Inflammatory macrophage treated with lipopolysaccharide for 4 hours (primary cell): ENCODE measurements around the gene CD3G.
"Not testable (repeated sequence)": the region's sequence is repeated elsewhere in the genome, so short reads cannot be mapped to it uniquely, and the experiment has no call there.

Experiments used
- DNase-seq: peaks from one replicate; pipeline ENCODE4 v3.0.0-alpha.2; 2020

The CD3G gene

GRCh38 chr11:118343981-118344515, at the start of gene CD3G:
CD3G (plus strand) TSS chr11:118344344; CDS start chr11:118344424, 80 bp downstream.
- no peak for DNase-seq

DNA sequence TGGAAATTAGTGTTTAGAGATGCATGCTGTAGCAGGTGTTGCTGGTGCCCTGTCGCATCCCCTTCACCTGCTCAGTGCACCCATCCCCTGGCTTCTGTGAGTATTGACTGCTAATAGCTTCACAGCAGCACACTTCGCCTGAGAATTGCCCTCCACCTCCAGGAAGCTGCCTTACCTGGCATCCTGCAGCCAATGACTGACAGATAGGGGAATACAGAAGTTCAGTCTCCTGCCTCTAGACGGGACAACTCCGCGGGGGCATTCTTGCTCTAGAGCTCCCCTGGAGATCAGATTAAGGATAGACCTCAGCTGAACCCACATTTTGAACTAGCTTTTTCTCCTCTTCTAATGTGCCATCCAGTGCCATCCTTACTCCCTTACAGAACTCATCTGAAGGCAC, 48.9 kb upstream of the CD3G start:
- no peak for DNase-seq

DNA sequence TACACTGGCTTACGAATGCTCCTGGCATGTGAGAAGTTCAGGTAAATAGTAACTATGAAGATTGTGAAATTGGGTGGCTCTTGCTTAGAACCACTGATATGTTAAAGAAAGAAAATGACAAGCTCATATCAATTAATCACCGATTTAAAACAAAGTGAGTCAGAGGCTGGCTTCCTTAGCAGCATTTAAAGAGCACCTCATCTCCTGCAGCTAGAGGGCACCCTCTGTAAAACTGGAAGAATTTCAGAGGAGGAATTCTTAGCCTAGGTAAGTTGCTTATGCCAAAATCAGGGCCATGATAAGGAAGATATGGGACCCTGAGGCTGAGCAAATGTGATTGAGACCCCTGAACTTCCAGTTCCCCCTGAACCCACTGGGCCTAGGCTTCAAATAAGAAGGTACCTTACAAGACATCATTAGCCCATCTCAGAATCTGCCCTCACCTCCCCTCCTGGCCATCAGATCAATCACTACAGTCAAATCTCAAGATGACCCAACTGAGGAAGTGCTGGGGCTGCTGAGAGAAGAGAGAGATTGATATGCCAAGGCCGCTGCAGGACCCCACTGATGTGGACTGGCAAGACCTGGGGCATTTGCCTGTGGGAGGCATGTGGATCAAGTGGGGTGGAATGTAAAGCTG, 48.2 kb upstream of the CD3G start:
- peak; percentile 61 for DNase-seq

DNA sequence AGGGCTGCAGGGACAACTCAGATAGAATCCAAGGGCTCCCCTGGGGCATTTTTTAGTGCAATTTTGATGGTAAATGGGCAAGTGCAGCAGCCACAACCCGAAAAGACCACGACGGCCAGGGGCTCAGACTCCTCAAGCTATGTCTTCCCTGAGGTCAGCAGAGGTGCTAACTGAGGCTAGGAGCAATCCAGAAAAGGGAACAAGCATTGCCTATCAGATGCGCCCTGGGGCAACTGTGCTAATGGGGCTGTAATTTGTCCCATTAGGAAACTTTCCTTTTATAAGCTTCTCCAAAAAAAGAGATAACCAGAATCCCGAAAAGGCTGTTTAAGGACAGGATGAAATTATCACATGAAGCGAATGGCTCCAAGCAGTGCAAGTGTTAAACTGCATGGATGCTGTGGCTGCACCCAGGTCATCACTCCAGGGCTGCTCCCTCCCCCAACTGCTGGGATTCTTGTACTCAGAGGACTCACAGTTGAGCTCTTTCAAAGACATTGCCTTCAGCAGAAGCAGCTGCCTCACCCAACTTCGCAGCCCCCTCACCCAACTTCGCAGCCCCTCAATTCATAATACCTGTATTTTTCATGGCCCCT, 42.4 kb upstream of the CD3G start:
- DNase-seq: no peak

DNA sequence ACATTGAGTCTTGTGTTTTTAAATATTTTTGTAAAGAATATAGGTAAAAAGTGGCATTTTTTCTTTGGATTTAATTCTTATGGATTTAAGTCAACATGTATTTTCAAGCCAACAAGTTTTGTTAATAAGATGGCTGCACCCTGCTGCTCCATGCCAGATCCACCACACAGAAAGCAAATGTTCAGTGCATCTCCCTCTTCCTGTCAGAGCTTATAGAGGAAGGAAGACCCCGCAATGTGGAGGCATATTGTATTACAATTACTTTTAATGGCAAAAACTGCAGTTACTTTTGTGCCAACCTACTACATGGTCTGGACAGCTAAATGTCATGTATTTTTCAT, 39.9 kb upstream of the CD3G start:
- DNase-seq: no peak

- DNase-seq: no peak
Observed at GRCh38 chr11:118304568-118305248, 39.4 kb upstream of the CD3G start, which contains the start of gene CD3E. CD3E (plus strand) TSS chr11:118304730; CDS start chr11:118304953, 223 bp downstream.

DNA sequence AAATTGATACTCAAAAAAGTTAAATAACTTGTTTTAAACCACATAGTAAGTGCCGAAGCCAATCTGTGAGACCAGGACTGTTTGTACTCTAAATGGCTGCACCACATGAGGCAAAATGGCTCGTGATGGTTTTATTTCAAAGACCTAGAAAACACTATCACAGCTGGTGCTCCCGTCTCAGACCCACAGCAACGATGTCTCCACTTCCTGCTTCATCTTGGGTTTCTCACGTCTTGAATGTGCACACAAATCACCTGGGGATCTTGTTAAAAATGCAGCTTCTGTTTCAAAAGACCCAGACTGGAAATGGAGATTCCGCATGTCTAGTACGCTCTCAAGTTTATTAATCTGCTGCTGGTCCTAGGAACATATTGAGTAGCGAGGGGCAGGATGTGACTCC, 38.4 kb upstream of the CD3G start:
- DNase-seq: no peak

- no peak for DNase-seq
Observed at GRCh38 chr11:118306556-118306955, 37.6 kb upstream of the CD3G start.

GRCh38 chr11:118308995-118309528, 35.1 kb upstream of the CD3G start:
- not testable (repeated sequence) for DNase-seq

DNA sequence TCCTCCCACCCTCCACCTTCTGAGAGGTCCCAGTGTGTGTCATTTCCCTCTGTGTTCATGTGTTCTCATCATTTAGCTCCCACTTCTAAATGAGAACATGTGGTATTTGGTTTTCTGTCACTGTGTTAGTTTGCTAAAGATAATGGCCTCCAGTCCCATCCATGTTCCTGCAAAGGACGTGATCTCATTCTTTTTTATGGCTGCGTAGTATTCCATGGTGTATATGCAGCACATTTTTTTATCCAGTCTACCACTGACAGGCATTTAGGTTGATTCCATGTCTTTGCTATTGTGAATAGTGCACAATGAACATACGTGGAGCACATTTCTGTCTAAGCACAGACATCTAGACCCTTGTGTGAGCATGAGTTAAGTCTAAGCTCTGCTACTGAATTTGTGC, 33.9 kb upstream of the CD3G start:
- no peak for DNase-seq

- no peak for DNase-seq
Observed at GRCh38 chr11:118310781-118311485, 33.2 kb upstream of the CD3G start.

GRCh38 chr11:118311518-118311917, 32.6 kb upstream of the CD3G start:
- no peak for DNase-seq

GRCh38 chr11:118312328-118312727, 31.8 kb upstream of the CD3G start:
- no peak for DNase-seq

DNA sequence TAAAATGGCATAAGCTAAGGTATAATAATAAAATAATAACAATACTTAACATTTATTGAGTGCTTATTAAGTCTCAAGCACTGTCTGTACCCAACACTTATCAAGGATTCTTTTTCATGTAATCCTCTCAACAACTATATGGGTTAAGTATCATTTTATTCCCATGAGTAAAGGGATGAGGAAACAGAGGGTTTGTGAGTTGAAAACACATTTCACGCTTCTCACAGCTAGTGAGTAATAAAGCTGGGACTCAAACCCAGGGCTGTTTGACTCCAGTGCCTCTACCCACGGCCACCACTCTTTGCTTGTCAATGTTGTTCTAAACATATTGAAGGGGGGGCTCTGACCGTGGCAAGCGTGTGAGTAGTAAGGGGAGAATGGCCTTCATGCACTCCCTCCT, 30.9 kb upstream of the CD3G start:
- DNase-seq: no peak

GRCh38 chr11:118314988-118315411, 29.1 kb upstream of the CD3G start:
- no peak for DNase-seq

GRCh38 chr11:118318124-118318523, 26.0 kb upstream of the CD3G start:
- no peak for DNase-seq

GRCh38 chr11:118318581-118319336, 25.4 kb upstream of the CD3G start:
- peak; percentile 88 for DNase-seq

DNA sequence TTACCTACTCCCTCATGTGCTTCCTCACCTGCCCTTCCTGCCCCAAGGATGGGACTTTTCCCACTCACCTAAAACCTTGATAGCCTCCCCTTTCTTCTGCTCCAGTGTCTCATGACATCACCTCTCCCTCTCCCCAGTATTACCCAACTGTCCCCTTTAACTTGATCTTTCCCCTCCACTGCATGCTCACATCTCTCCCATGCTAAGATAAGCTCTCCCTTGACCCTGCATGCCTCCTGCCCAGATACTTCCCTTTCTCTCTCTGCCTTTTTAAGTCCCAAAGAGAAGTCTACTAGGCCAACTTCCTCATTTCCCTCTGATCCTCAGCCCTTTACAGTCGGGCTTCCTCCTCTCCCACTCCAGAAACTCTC, 24.8 kb upstream of the CD3G start:
- DNase-seq: peak; percentile 87

- DNase-seq: no peak
Observed at GRCh38 chr11:118320515-118320914, 23.6 kb upstream of the CD3G start.

DNA sequence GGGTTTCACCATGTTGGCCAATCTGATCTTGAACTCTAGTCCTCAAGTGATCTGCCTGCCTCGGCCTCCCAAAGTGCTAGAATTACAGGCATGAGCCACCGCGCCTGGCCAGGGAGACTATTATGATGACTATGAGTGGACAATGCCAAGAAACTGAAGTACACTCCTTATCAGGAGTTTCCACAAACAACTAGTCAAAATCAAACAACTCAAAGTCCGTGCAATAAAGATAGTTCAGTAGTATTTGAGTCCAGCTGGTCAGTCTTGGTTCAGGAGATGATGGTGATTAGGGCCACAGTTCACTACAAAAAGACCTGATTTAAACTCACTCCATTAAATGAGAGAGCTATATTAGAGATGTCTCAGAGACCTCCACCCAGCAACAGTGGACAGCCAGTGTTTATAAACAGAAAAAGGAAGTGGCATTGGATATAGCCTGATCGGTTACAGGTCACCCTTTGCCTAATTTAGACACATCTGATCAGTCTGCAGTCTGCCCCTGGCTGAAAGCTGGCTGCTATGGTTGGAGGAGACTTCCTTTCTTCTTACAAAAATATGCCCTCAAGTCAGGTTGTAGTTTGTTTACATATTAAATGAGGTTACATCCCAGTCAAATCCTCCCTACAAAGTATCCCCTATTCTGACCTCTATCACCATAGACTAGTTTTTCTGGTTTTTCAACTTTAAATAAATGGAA, 22.6 kb upstream of the CD3G start:
- DNase-seq: peak; percentile 53

DNA sequence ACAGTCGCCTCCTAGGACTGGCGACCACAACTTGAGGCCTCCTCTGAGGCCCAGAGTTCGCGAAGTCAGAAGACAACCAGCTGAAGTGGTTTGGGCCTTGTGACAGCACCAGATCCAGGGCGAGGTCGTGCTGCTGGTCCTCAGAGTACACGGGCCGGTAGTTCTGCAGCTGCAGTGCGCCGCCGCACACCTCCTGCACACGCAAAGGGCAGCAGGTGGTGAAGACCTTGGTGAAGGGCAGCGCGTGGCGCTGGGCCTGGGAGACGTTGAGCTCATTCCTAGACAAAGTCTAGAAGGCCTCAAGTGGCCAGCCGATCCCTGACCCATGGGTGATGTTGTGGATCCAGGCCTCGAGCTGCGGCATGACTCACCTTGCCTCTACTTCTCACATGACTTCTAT, 21.4 kb upstream of the CD3G start:
- no peak for DNase-seq

DNA sequence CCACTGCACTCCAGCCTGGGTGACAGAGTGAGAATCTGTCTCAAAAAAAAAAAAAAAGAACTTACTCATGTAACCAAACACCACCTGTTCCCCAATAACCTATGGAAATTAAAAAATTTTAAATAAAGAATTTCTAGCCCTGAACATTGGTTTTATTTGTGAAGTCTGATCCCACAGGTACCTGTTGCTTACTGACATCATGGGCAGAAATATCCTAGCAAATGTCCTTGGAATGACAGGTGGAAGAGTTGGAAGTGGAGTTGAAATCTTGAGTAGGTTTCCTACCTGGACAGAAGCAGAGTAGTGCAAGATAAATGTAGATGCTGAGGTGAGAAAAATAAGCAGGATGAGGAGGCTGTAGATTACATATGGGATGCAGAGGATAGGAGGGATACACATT, 18.9 kb upstream of the CD3G start:
- DNase-seq: no peak
